Left forelimb (tissue), 1 donor: ENCODE results near the gene PSMB10.
A peak's percentile ranks its signal among the peaks of the same experiment; 100 is the strongest.
"Not testable (repeated sequence)": the region's sequence is repeated elsewhere in the genome, so short reads cannot be mapped to it uniquely, and the experiment has no call there.

Source experiments
- DNase-seq: peaks from one replicate; pipeline ENCODE4 v3.0.0-alpha.2; 2018; ENCODE audit warnings: low spot score

Gene PSMB10

DNA sequence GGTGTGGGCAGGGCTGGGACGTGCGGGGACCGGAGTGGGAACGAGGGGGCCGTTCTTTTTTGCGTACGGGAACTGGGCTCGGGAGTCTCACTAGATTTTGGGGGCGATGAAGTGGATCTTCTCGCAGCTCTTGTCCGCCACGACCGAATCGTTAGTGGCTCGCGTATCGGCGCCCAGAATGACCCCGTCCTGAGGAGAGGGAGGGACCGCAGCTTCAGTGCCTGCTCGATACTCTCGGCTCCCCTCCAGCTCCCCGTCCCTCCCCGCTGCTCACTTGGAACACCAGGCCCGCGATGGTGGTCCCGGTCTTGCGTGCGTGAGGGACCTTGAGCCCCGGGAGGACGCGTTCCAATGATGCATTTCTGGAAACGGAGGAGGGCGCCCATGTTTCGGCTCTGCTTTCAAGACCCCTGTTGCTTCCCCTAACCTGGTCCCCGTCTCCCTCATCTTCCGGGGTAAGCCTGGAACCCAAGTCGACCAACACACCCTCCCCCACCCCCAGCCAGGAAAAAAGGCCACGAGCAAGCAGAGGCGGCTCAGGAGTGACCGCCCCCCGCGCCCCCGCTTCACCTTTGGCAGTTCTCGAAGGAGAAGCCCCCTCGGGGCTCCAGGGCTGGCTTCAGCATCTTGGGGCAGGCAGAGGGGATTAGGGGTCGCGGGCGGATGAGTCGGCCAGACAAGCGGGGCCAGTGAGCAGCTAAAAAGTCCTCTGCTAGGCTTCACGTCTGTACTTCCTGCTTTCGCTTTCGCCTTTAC, at the start of gene PSMB10:
Gene PSMB10, minus strand, starts transcription at position 727 of the 756 bp plus-strand sequence. Its CDS starts 101 bp downstream, at position 626.
- no peak for DNase-seq

DNA sequence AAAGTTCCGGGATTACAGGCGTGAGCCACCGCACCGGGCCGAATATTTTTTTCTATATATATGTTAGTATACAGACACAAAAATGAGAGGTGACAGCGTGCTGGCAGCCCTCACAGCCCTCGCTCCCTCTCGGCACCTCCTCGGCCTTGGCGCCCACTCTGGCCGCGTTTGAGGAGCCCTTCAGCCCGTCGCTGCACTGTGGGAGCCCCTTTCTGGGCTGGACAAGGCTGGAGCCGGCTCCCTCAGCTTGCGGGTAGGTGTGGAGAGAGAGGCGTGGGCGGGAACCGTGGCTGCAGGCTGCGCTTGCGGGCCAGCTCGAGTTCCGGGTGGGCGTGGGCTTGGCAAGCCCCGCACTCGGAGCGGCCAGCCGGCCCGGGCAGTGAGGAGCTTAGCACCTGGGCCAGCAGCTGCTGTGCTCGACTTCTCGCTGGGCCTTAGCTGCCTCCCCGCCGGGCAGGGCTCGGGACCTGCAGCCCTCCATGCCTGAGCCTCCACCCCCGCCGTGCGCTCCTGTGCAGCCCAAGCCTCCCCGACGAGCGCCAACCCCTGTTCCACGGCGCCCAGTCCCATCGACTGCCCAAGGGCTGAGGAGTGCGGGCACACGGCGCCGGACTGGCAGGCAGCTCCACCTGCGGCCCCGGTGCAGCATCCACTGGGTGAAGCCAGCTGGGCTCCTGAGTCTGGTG, 45.5 kb upstream of the PSMB10 start:
- no peak for DNase-seq

DNA sequence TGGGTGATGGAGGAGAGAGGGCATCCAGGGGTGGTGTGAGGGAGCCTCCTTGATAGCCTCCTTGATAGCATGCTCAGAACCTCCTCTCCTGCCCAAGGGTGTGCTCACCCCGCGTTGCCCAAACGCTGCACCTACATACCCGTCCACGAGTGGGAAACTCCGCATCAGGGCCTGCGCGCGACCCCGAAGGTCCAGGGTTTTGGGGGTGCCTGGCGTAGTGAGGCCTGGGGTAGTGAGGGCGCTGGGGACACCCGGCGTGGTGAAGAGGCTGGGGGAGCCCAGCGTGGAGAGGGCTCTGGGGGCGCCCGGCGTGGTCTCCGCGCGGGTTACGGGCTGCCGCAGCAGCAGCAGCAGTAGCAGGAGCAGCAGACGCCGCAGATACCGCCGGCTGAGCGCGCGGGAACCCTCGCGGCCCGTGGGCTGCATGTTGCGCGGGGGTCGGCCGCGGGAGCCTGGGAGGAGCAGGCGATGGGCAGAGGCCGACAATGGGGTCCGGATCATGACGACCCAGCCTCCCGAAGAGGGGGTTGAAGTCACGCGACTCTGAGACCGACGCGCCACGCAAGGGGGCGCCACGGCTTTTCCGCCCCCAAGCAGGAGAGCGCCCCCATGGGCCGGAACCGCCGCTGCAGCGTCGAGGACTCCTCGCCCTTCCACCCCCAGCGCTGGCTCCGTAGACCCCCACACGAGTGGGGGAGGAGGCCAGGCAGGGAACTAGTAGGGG, 43.5 kb upstream of the PSMB10 start, which contains the start of gene DPEP3:
Gene DPEP3, minus strand, starts transcription at position 545 of the 724 bp plus-strand sequence. Its CDS starts 119 bp downstream, at position 426.
- DNase-seq: no peak

DNA sequence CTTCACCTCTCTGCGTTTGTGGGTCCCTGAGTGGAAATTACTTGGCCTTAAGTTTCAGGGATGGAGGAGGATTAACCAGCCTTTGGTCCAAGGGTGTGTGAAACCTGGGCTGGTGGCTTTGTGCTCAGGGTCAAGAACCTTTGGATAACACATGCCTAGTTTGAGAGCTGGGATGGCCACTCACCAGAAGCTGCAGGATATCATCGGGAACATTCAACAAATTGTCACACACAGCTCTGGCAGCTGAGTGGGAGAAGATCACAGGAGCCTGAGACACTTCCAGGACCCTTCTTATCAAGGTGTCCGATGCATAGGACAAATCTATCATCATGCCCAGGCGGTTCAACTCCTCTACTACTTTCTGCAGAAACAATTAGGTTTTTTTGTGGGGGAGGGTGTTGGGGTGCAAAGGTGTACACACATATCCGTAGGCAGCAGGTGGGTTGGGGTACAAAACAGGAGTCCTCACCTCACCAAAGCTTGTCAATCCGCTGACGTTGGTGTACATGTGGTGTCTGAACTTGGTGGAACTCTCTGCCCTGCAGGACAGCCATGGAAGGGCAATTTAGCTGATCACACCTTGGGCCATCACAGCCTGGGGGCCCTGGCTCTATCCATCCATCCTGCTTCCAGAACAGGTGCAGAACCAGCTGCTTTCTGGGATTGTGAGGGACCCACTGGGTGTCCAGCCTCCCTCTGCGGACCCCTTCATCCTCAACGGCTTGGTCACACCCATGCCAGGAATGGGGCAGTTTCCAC, 41.0 kb upstream of the PSMB10 start:
- no peak for DNase-seq

GRCh38 chr16:67977005-67977404, 40.4 kb upstream of the PSMB10 start:
- no peak for DNase-seq

DNA sequence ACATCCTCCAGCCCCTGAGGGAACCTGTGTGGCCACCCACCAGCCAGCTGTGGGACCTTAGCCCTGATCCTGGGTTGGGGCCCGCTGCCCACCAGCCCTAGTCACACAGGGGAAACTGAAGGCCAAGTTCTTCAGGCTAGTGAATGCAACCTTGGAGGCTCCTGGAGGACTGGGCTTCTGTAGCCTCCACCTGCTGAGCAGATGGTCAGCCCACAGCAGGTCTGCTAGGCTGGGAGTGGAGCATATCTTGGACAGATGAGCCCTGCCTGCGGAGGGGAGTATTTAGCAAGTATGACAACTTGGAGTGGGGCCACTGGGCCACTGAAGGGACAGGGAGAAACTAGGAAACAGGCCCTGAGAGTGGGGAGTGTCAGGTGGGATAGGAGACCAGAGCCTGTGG, 39.6 kb upstream of the PSMB10 start:
- no peak for DNase-seq

DNA sequence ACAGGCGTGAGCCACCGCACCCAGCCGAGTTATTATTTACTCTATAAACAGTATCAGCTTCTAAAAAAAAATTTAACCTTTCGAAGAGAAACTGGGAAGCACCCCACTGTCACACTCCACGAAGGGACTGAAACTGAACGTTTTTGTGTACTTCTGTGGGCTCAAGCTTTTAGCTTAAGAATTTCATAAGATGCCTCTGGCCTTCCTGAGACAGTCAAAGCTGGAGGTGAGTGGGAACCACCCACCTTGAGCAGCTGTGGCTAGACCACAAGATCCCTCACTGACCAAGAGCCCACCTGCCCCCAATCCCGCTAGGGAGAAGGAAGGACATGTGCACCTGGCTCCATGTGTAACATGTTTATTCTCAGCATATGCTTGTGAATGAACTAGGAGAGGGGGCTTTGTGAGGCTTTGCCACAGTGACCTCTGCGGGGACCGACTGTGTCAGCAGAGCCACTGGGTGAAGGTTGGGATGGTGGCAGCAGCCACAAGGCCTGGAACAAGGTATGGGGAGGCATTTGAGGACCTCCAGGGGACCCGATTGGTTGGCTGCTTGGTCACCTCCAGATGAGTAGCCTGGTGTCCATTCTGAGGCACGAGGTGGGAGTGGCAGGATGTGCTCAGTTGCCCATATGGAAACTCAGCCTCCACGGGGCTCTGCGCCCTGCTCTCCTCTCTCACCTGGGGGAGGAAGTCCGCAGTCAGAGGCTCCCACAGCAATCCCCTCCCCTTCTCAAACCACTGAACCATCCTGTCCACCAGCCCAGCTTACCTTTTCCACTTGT, 38.9 kb upstream of the PSMB10 start:
- no peak for DNase-seq

- not testable (repeated sequence) for DNase-seq
Measured at GRCh38 chr16:67972285-67972684, 35.6 kb upstream of the PSMB10 start.

GRCh38 chr16:67971111-67971510, 34.5 kb upstream of the PSMB10 start:
- no peak for DNase-seq

- DNase-seq: no peak
Measured at GRCh38 chr16:67969254-67970039, 32.8 kb upstream of the PSMB10 start.

DNA sequence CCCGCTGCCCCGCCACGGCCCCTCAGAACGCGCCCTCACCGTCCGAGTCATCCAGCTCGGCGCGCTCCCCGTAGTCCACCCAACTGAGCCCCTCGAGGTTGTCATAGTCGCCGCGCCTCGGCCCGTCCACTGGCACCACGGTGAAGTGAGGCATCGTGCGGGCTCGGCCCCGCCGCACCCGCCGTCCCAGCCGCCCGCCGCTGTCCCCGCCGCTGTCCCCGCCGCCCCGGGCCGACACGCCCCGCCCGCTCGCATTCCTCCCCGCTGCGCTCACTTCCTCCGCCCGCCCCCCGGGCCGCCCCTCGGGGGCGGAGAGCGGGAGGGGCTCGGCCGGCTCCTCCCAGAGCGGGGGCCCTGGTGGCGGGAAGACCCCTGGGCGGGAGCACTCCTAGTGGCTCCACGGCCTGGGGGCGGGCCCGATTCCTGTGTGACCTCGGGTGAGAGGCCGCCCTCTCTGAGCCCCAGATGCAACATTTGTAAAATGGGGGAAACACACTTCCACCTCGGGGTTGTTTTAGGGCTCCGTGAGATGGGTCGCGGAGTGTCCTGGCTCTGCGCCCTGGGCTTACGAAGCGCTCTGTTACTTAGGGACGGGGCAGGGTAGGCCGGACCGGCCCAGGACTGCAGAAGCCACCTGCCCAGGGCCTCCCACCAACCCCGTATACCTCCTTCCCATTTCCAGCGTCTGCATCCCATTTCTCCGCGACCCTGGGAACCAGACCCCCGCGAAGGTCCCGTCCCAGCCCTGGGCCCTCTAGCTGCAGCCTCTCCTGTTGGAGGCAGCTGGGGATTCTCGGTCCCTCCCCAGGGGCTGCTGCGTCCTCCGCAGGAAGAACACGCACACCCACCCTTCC, 32.0 kb upstream of the PSMB10 start, which contains the start of gene SLC12A4:
Gene SLC12A4, minus strand, starts transcription at position 238 of the 854 bp plus-strand sequence. Its CDS starts 84 bp downstream, at position 154.
- DNase-seq: peak; percentile 93

DNA sequence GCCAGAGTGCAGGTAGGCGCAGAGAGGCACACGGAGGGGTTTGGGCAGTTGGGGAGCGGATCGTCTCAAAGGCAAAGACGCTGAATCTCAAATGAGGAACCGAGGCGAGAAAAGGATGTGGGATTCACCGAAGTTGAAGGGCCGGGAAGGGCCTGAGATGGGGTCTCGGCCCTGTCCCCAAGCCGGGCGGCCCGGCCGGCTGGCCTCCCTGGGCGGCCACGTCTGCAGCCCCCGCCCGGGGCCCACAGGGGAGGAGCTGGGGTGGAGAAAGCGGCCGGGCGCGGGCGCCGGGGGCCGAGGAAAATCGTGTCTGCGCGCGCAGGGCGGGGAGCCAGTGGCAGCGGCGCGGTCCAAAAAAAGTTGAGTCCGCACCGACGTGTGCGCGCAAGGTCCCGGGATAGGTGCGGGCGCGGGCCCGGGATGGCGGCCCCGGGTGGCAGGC, 31.3 kb upstream of the PSMB10 start:
- DNase-seq: peak; percentile 81

GRCh38 chr16:67967183-67967957, 30.7 kb upstream of the PSMB10 start:
- no peak for DNase-seq

DNA sequence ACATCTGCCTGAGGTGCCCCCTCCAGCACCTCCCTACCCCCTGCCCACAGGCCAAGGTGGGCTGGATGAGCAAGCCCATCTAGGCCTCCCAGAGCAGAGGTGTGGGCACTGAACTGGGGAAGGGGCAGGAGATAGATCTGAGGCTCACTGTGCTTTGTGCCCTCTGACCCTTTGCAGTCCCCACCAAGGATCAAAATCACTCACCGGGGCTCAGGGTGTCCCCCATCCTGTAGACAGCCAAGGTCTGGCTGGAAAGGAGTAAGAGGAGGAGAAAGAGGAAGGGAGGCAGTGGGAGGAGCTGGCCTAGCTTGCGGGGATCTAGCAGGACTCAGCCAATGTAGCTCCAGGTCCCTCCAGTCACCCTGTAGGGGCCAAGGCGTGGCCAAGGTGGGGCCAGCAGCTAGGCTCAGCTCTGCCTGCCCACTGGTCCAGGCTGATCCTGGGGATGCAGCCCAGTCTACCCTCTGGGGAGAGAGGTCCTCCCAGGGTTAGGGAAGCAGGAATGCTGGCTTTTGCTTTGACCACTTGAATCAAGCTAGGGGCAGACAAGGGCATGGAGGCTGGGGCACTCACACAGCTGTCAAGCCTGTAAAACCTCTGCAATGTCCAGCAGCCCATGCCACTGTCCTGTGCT, 30.0 kb upstream of the PSMB10 start:
- DNase-seq: no peak

GRCh38 chr16:67965668-67966548, 29.3 kb upstream of the PSMB10 start:
- no peak for DNase-seq

GRCh38 chr16:67964477-67965131, 28.0 kb upstream of the PSMB10 start:
- DNase-seq: no peak
